Heart left ventricle (tissue), 16 donors: ENCODE data around the gene ADCY5. TPM values are rescaled to one million over a fixed set of nuclear protein-coding genes. Genes with fewer than 3 reads are reported as not detected.

Source experiments
- ATAC-seq, 4 donors: fragments of 200-7000 bp; cut with Tn5 transposase; one replicate each; pipeline ENCODE4 v1.9.1; 2020 to 2022; ENCODE audit warnings: moderate library complexity in 4 of 4, mild to moderate bottlenecking in 3 of 4, moderate number of reproducible peaks in 1 of 4
- DNase-seq, 5 donors: peaks; one replicate each; pipeline ENCODE4 v3.0.0-alpha.2; 2020
- H3K27ac ChIP-seq, 12 donors: fragments of 200-600 bp; sonication (generic) in 4 of 12; one replicate each; pipeline versions ENCODE4 v1.5.0 to v1.8.0; 2016 to 2022; ENCODE audit warnings: mild to moderate bottlenecking in 2 of 12
- H3K27me3 ChIP-seq, 9 donors: fragments of 200-600 bp; sonication (generic) in 2 of 9; one replicate each; pipeline versions ENCODE4 v1.5.1 to v1.8.0; 2016 to 2022; ENCODE audit warnings: mild to moderate bottlenecking in 3 of 9
- H3K36me3 ChIP-seq, 9 donors: fragments of 200-600 bp; sonication (generic) in 2 of 9; one replicate each; pipeline versions ENCODE4 v1.5.0 to v1.8.0; 2018 to 2022; ENCODE audit warnings: mild to moderate bottlenecking in 2 of 9
- H3K4me1 ChIP-seq, 12 donors: fragments of 200-600 bp; sonication (generic) in 4 of 12; one replicate each; pipeline versions ENCODE4 v1.5.0 to v1.8.0; 2016 to 2022; ENCODE audit warnings: mild to moderate bottlenecking in 3 of 12
- H3K4me3 ChIP-seq, 12 donors: fragments of 200-600 bp; sonication (generic) in 4 of 12; one replicate each; pipeline versions ENCODE4 v1.5.0 to v1.8.0; 2017 to 2022; ENCODE audit warnings: mild to moderate bottlenecking in 9 of 12, moderate library complexity in 4 of 12
- H3K9me3 ChIP-seq, 12 donors: fragments of 200-600 bp; sonication (generic) in 4 of 12; one replicate each; pipeline versions ENCODE4 v1.5.0 to v1.8.0; 2016 to 2022; ENCODE audit warnings: mild to moderate bottlenecking in 1 of 12
- CTCF ChIP-seq, 12 donors: fragments of 200-600 bp; sonication (generic) in 4 of 12; IDR thresholded peaks; one replicate each; pipeline versions ENCODE4 v1.5.0 to v1.8.0; 2018 to 2022; ENCODE audit warnings: antibody characterized with exemption in 12 of 12, mild to moderate bottlenecking in 5 of 12
- POLR2A ChIP-seq, 2 donors: fragments of 450-650 bp; IDR thresholded peaks; one replicate each; pipeline ENCODE4 v1.6.1; 2017; ENCODE audit warnings: antibody characterized with exemption in 2 of 2, mild to moderate bottlenecking in 2 of 2, moderate library complexity in 2 of 2
- WGBS, 4 donors: extraction: QIAGEN DNeasy Blood & Tissue Kit in 2 of 4; methylation state at CpG; one replicate each; pipeline versions ENCODE4 v1.1.5 to v1.1.7; 2013 to 2018; 5-methylcytosine and 5-hydroxymethylcytosine counted together
- intact Hi-C, 10 donors: fragments of 100-400 bp; cut with DNase I; formaldehyde crosslinking; loops; one replicate each; pipeline versions ENCODE4 v1.11.1 to v1.14.2; 2022
- polyA plus RNA-seq, 2 donors: library from polyadenylated mRNA; stranded (reverse); fragments of 200-250 nt; gene quantifications; one replicate each; pipeline ENCODE4 v1.2.3, GENCODE V29; 2013
- total RNA-seq, 9 donors: library from RNA; depleted of rRNA in 2 of 9; stranded (reverse); fragments of >200 nt in 2 of 9; fragmentation: NEBNext Ultra II Directional in 3 of 9; extraction: Animal tissue kit (Norgen Biotek cat#: 25700) in 3 of 9; gene quantifications; one replicate each; pipeline versions ENCODE4 v1.1.0 to v1.2.4, GENCODE V29; 2016 to 2023
- donor health status: ischemic (EF 13 %, LVEDD 7.1; RV severe dilation, severe dysfunction).
- donor health status: healthy with polysubstance abuse.
- donor health status: DM: no; HTN: yes; CAD: no.
- donor health status: DM: no; HTN: no; CAD: no.
- donor health status: ischemic (EF 25% LVEDD 6.9; RV normal size, moderate dysfunction).
- donor health status: ischemic (EF 25% LVEDD 5.7; RV mildly dilated, moderate dysfunction).
- donor health status: healthy.
- donor health status: DM: yes; HTN: yes; CAD: no.
- donor health status: ischemic (EF 35%, LVEDD 5.7; RV mildly dilated, moderate dysfunction).
- donor health status: nonischemic (EF 11% LVEDD 7.7; RV severe dilation, severe dysfunction).
- donor health status: DM: yes; HTN: yes; CAD: no.
- donor health status: PGD.
- donor health status: ischemic (EF 29% LVEDD 5.4; RV normal size, mild dysfunction).
- donor health status: nonischemic (EF 23%, LVEDD 6.1; RV moderate dilation, normal function).

ADCY5 gene
- total and polyA plus RNA-seq, 11 donors = 78.5 to 276 (median 167) TPM

- no peak overlapping the region for H3K27ac ChIP-seq
- H3K36me3 ChIP-seq = peaks cover 0 to 62% (median 31%) of the 10 kb centered on the region in 9 donors
- WGBS, 4 donors = 74 to 84% (median 80%) methylated on average over 8 of the region's 8 CpGs
- peaks cover 0 to 24% (median 0%) of the 10 kb centered on the region in 12 donors for H3K4me1 ChIP-seq
- ATAC-seq = no peak
- no peaks in the 10 kb centered on the region for H3K27me3 ChIP-seq
- DNase-seq = no peak
- intact Hi-C loops = no loop called here
- H3K4me3 ChIP-seq = no peak overlapping the region
- H3K9me3 ChIP-seq = no peaks in the 10 kb centered on the region
- TF ChIP-seq POLR2A (IDR thresholded peaks at IDR 0.05) (no peak), CTCF (IDR thresholded peaks at IDR 0.05) (no peak)
Measured at GRCh38 chr3:123282461-123282860, 166.4 kb downstream of the ADCY5 start.

GRCh38 chr3:123281929-123282328, 167.0 kb downstream of the ADCY5 start:
- no peak overlapping the region for H3K4me3 ChIP-seq
- peaks cover 0 to 58% (median 31%) of the 10 kb centered on the region in 9 donors for H3K36me3 ChIP-seq
- no peaks in the 10 kb centered on the region for H3K9me3 ChIP-seq
- no peaks in the 10 kb centered on the region for H3K27me3 ChIP-seq
- peaks cover 0 to 19% (median 0%) of the 10 kb centered on the region in 12 donors for H3K4me1 ChIP-seq
- TF ChIP-seq POLR2A (IDR thresholded peaks at IDR 0.05) = no peak
- no peak for TF ChIP-seq CTCF (IDR thresholded peaks at IDR 0.05)
- intact Hi-C loops = no loop called here
- H3K27ac ChIP-seq = no peak overlapping the region
- no peak for ATAC-seq
- no peak for DNase-seq
- 91 to 97% (median 95%) methylated on average over 2 of the region's 2 CpGs for WGBS, 4 donors

GRCh38 chr3:123281406-123281805, 167.5 kb downstream of the ADCY5 start:
- TF ChIP-seq CTCF (IDR thresholded peaks at IDR 0.05) (no peak), POLR2A (IDR thresholded peaks at IDR 0.05) (no peak)
- intact Hi-C loops = no loop called here
- Histone ChIP-seq H3K36me3 (peaks cover 0 to 54% (median 31%) of the 10 kb centered on the region in 9 donors), H3K4me1 (peaks cover 0 to 19% (median 0%) of the 10 kb centered on the region in 12 donors), H3K27me3 (no peaks in the 10 kb centered on the region), H3K27ac (no peak overlapping the region), H3K9me3 (no peaks in the 10 kb centered on the region), H3K4me3 (no peak overlapping the region)
- ATAC-seq (no peak), DNase-seq (no peak)
- 71 to 89% (median 76%) methylated on average over 3 of the region's 3 CpGs for WGBS, 4 donors

- WGBS, 4 donors = 68 to 73% (median 71%) methylated on average over 7 of the region's 7 CpGs
- TF ChIP-seq CTCF (IDR thresholded peaks at IDR 0.05) (no peak), POLR2A (IDR thresholded peaks at IDR 0.05) (no peak)
- Histone ChIP-seq H3K9me3 (no peaks in the 10 kb centered on the region), H3K4me1 (no peaks in the 10 kb centered on the region), H3K27ac (no peak overlapping the region), H3K36me3 (peaks cover 0 to 35% (median 11%) of the 10 kb centered on the region in 9 donors), H3K4me3 (no peak overlapping the region), H3K27me3 (no peaks in the 10 kb centered on the region)
- ATAC-seq (peak in 2 of 4 donors; percentile 8 to 22), DNase-seq (no peak)
- intact Hi-C loops = no loop called here
Measured at GRCh38 chr3:123279121-123279520, 169.8 kb downstream of the ADCY5 start.
